ENCODE results near the gene CNDP2. TPM values are rescaled to one million over a fixed set of nuclear protein-coding genes. Genes with fewer than 3 reads are reported as not detected.

Gene CNDP2
- total RNA-seq, 4 donors from 2014 or later, result 71.8 to 87.8 (median 81.5) TPM

DNA sequence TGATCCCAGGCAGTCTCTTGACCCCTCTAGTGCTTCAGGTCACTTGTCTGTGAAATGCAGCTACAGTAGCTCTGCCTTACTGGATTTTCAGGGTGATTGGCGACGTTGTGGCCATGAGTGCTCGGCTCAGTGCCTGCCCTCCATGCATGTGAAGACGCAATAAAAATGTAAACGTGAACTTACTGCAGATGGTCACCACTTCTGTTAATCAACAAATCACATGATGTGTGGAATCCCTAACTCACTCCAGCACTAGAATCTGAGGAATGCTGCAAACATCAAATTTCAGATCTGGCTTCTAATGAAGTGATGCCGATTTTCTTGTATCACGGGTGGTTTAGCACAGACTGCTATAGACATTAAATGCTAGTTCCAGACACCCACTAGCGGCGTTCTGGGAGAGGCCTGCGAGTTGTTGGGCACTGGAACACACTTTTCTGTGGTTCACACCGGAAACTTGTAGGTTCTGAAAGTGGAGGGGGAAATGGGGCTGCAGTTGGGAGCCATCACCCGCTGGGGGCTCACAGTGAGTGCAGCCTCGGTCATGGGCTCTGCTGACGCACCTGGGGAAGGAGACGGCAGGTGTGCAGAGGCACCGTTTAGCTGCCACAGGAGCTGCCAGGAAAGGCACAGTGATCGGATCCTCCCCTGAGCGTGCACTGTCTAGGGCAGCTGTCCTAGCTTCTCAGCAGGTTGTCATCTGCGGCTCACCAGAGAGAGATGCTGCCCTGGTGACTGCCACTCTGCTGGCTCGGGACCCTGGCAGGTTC lies 44.7 kb downstream of the CNDP2 start:
- Histone ChIP-seq H3K27ac (peak overlapping the region in 2 of 4 donors; percentile 9 to 37), H3K27me3 (no peaks in the 10 kb centered on the region), H3K4me3 (no peak overlapping the region), H3K36me3 (no peaks in the 10 kb centered on the region), H3K9me3 (peaks cover 0 to 3% (median 0%) of the 10 kb centered on the region in 4 donors), H3K4me1 (peaks cover 0 to 24% (median 4%) of the 10 kb centered on the region in 4 donors)
- WGBS, 2 donors, result 47 to 64% methylated on average over 18 to 20 of the region's 20 CpGs
- TF ChIP-seq, protein P1, sequence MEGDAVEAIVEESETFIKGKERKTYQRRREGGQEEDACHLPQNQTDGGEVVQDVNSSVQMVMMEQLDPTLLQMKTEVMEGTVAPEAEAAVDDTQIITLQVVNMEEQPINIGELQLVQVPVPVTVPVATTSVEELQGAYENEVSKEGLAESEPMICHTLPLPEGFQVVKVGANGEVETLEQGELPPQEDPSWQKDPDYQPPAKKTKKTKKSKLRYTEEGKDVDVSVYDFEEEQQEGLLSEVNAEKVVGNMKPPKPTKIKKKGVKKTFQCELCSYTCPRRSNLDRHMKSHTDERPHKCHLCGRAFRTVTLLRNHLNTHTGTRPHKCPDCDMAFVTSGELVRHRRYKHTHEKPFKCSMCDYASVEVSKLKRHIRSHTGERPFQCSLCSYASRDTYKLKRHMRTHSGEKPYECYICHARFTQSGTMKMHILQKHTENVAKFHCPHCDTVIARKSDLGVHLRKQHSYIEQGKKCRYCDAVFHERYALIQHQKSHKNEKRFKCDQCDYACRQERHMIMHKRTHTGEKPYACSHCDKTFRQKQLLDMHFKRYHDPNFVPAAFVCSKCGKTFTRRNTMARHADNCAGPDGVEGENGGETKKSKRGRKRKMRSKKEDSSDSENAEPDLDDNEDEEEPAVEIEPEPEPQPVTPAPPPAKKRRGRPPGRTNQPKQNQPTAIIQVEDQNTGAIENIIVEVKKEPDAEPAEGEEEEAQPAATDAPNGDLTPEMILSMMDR (IDR thresholded peaks at IDR 0.05), result no peak
- TF ChIP-seq EP300 (IDR thresholded peaks at IDR 0.05), result no peak
- no peak for TF ChIP-seq POLR2A (IDR thresholded peaks at IDR 0.05)
- DNase-seq (ENCODE audit: low spot score in 2 of 2), result no peak

DNA sequence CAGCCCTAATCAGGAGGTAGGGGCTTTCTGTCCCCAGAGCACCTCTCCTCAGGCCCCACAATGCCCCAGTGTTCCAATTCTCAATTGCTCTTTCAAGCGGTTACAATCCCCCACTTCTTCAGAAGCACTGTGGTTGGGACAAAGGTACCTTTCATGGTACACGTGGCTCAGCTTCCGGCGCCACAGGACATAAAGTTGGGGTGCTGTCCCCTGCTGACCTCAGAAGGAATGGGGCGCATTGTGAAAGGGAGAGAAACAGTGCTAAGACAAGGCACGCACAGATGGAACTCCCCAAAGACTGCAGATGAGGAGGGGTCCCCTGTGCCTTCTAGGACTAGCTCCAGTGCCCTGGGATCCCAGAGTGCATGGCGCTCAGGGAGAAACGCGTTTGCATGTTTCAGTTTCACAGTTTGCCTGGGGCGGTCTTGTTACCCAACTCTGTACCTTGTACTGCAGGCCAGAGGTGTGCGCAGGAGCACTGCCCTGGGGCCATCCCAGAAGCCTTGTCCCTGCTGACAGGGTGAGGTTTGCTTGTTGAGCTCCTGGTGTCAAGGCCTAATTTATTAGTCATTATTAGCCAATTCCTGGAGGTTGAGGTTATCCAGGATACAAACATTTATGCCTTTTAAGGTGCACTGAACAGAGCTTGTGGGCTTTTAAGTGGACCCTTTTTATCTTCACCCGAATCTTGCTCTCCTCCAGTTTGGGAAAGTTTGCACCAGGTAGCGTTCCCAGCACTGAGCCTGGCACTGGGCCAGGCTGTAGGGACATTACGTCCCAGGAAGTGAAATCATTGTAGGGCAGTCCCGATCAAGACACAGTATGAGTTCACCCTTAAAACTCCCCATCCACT lies 45.8 kb downstream of the CNDP2 start:
- 48 to 58% methylated on average over 15 of the region's 15 CpGs for WGBS, 2 donors
- Histone ChIP-seq H3K27ac (peak overlapping the region in 2 of 4 donors; percentile 9 to 37), H3K4me3 (no peak overlapping the region), H3K4me1 (peaks cover 0 to 35% (median 8%) of the 10 kb centered on the region in 4 donors), H3K27me3 (no peaks in the 10 kb centered on the region), H3K9me3 (no peaks in the 10 kb centered on the region), H3K36me3 (no peaks in the 10 kb centered on the region)
- no peak for TF ChIP-seq POLR2A (IDR thresholded peaks at IDR 0.05)
- TF ChIP-seq EP300 (IDR thresholded peaks at IDR 0.05), result no peak
- TF ChIP-seq, protein P1 (IDR thresholded peaks at IDR 0.05), result no peak
- DNase-seq (ENCODE audit: low spot score in 2 of 2), result no peak

DNA sequence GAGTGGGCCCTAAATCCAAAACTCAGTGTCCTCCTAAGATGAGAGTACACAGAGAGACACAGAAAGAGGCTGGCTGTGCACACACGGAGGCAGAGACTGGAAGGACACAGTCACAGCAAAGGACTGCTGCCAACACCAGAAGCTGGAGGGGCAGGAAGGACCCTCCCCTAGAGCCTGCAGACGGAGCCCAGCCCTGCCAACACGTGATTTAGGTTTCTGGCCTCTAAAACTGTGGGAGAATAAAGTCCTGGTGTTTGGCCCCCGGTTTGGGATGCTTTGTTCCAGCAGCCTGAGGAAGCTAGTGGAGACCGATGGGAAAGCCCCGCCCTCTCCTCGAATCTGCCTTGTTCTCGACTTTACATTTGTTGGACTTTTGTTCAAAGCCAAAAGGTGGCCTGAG lies 48.7 kb downstream of the CNDP2 start:
- TF ChIP-seq, protein P1 (IDR thresholded peaks at IDR 0.05), result no peak
- TF ChIP-seq EP300 (IDR thresholded peaks at IDR 0.05), result no peak
- no peak for TF ChIP-seq POLR2A (IDR thresholded peaks at IDR 0.05)
- Histone ChIP-seq H3K4me3 (no peak overlapping the region), H3K36me3 (no peaks in the 10 kb centered on the region), H3K4me1 (peaks cover 0 to 44% (median 12%) of the 10 kb centered on the region in 4 donors), H3K27ac (no peak overlapping the region), H3K9me3 (peaks cover 0 to 17% (median 3%) of the 10 kb centered on the region in 4 donors), H3K27me3 (no peaks in the 10 kb centered on the region)
- WGBS, 2 donors, result 63 to 69% methylated on average over 8 of the region's 8 CpGs
- no peak for DNase-seq (ENCODE audit: low spot score in 2 of 2)

DNA sequence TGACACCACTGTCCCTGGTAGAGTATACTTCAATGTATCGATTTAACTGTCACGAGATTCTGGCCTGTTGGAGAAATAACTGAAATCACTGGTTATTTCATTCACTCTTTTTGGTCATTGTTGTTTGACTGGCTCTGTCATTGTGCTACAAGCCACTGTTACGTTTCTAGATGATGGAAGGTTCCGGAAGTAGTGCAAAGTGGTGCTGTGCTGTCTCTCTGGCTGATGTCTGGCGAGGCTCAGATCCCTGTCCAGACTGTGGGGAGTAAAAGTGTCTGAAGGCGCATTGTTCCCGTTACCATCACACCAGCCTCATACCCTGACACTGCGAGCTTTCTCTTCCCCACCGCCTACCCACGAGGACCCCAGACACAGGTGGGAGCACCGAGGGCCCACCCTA lies 49.8 kb downstream of the CNDP2 start:
- Histone ChIP-seq H3K27ac (peak overlapping the region in 3 of 4 donors; percentile 42 to 70 (median 63)), H3K4me3 (no peak overlapping the region), H3K4me1 (peaks cover 0 to 37% (median 12%) of the 10 kb centered on the region in 4 donors), H3K27me3 (no peaks in the 10 kb centered on the region), H3K9me3 (peaks cover 0 to 22% (median 3%) of the 10 kb centered on the region in 4 donors), H3K36me3 (no peaks in the 10 kb centered on the region)
- 91 to 94% methylated on average over 9 to 11 of the region's 11 CpGs for WGBS, 2 donors
- DNase-seq (ENCODE audit: low spot score in 2 of 2), result no peak
- TF ChIP-seq EP300 (IDR thresholded peaks at IDR 0.05) (no peak), POLR2A (IDR thresholded peaks at IDR 0.05) (no peak)
- TF ChIP-seq, protein P1 (IDR thresholded peaks at IDR 0.05), result no peak
